Stimulated activated memory B cell treated with anti-CD40 and anti-IgM and Interleukin-4, amounts not matched to agents 10 μg/mL and 1 μg/mL and 100 μg/mL, for 72 hours (primary cell): ENCODE results near the gene ALDH1L1.

ENCODE experiments used
- ATAC-seq: fragments of 150-1000 bp; cut with Tn5 transposase; 2 replicates; pipeline ENCODE4 v1.10.0; 2021
- H3K27ac Mint-ChIP-seq: one replicate; pipeline ENCODE4 v1.8.0; 2022; ENCODE audit warnings: mild to moderate bottlenecking, mixed read lengths
- H3K27me3 Mint-ChIP-seq: one replicate; pipeline ENCODE4 v1.8.0; 2022; ENCODE audit warnings: mixed read lengths
- H3K36me3 Mint-ChIP-seq: one replicate; pipeline ENCODE4 v1.8.0; 2022; ENCODE audit warnings: mixed read lengths
- H3K4me1 Mint-ChIP-seq: one replicate; pipeline ENCODE4 v1.8.0; 2022; ENCODE audit warnings: mixed read lengths
- H3K4me3 Mint-ChIP-seq: one replicate; pipeline ENCODE4 v1.8.0; 2022; ENCODE audit warnings: mild to moderate bottlenecking, moderate library complexity, mixed read lengths
- H3K9me3 Mint-ChIP-seq: one replicate; pipeline ENCODE4 v1.8.0; 2022; ENCODE audit warnings: mixed read lengths

The ALDH1L1 gene

GRCh38 chr3:126202276-126202675, 21.9 kb upstream of the ALDH1L1 start:
- peaks cover 35% of the 10 kb centered on the region for H3K27me3 Mint-ChIP-seq

GRCh38 chr3:126201168-126201567, 20.8 kb upstream of the ALDH1L1 start:
- H3K36me3 Mint-ChIP-seq: no peaks in the 10 kb centered on the region
- peaks cover 35% of the 10 kb centered on the region for H3K27me3 Mint-ChIP-seq
- no peak overlapping the region for H3K27ac Mint-ChIP-seq
- no peaks in the 10 kb centered on the region for H3K9me3 Mint-ChIP-seq
- no peak for ATAC-seq
- no peaks in the 10 kb centered on the region for H3K4me1 Mint-ChIP-seq
- H3K4me3 Mint-ChIP-seq: no peak overlapping the region

More at GRCh38 chr3:126202276-126202675, 21.9 kb upstream of the ALDH1L1 start:
- Mint-ChIP-seq H3K36me3 (no peaks in the 10 kb centered on the region), H3K9me3 (no peaks in the 10 kb centered on the region), H3K4me1 (no peaks in the 10 kb centered on the region), H3K4me3 (no peak overlapping the region), H3K27ac (no peak overlapping the region)
- no peak for ATAC-seq

- H3K27ac Mint-ChIP-seq: no peak overlapping the region
- no peaks in the 10 kb centered on the region for H3K4me1 Mint-ChIP-seq
- no peak overlapping the region for H3K4me3 Mint-ChIP-seq
- H3K27me3 Mint-ChIP-seq: peaks cover 34% of the 10 kb centered on the region
- no peaks in the 10 kb centered on the region for H3K9me3 Mint-ChIP-seq
- no peaks in the 10 kb centered on the region for H3K36me3 Mint-ChIP-seq
- ATAC-seq: no peak
Observed at GRCh38 chr3:126200534-126200933, 20.1 kb upstream of the ALDH1L1 start.

GRCh38 chr3:126199256-126199655, 18.9 kb upstream of the ALDH1L1 start:
- ATAC-seq: no peak
- Mint-ChIP-seq H3K27ac (no peak overlapping the region), H3K4me1 (no peaks in the 10 kb centered on the region), H3K9me3 (peaks cover 4% of the 10 kb centered on the region), H3K27me3 (peaks cover 21% of the 10 kb centered on the region), H3K4me3 (no peak overlapping the region), H3K36me3 (no peaks in the 10 kb centered on the region)

GRCh38 chr3:126197854-126198584, 17.6 kb upstream of the ALDH1L1 start:
- Mint-ChIP-seq H3K36me3 (no peaks in the 10 kb centered on the region), H3K4me1 (no peaks in the 10 kb centered on the region), H3K4me3 (no peak overlapping the region), H3K9me3 (peaks cover 4% of the 10 kb centered on the region), H3K27ac (no peak overlapping the region), H3K27me3 (peaks cover 12% of the 10 kb centered on the region)
- ATAC-seq: peak; percentile 79

GRCh38 chr3:126197343-126197742, 17.0 kb upstream of the ALDH1L1 start:
- Mint-ChIP-seq H3K9me3 (peaks cover 4% of the 10 kb centered on the region), H3K36me3 (no peaks in the 10 kb centered on the region), H3K4me3 (no peak overlapping the region), H3K27me3 (peaks cover 5% of the 10 kb centered on the region), H3K27ac (no peak overlapping the region), H3K4me1 (no peaks in the 10 kb centered on the region)
- ATAC-seq: no peak

GRCh38 chr3:126194713-126195305, 14.4 kb upstream of the ALDH1L1 start:
- no peaks in the 10 kb centered on the region for H3K27me3 Mint-ChIP-seq
- H3K4me1 Mint-ChIP-seq: no peaks in the 10 kb centered on the region
- no peaks in the 10 kb centered on the region for H3K36me3 Mint-ChIP-seq
- ATAC-seq: no peak
- H3K4me3 Mint-ChIP-seq: no peak overlapping the region
- H3K27ac Mint-ChIP-seq: no peak overlapping the region
- peaks cover 4% of the 10 kb centered on the region for H3K9me3 Mint-ChIP-seq

- H3K27me3 Mint-ChIP-seq: no peaks in the 10 kb centered on the region
- H3K36me3 Mint-ChIP-seq: no peaks in the 10 kb centered on the region
- ATAC-seq: no peak
- peaks cover 4% of the 10 kb centered on the region for H3K9me3 Mint-ChIP-seq
- H3K4me3 Mint-ChIP-seq: no peak overlapping the region
- no peaks in the 10 kb centered on the region for H3K4me1 Mint-ChIP-seq
- H3K27ac Mint-ChIP-seq: no peak overlapping the region
Observed at GRCh38 chr3:126191246-126191645, 10.9 kb upstream of the ALDH1L1 start.

GRCh38 chr3:126187920-126188319, 7.5 kb upstream of the ALDH1L1 start:
- H3K27me3 Mint-ChIP-seq: peaks cover 19% of the 10 kb centered on the region
- no peaks in the 10 kb centered on the region for H3K4me1 Mint-ChIP-seq
- H3K9me3 Mint-ChIP-seq: no peaks in the 10 kb centered on the region
- no peak for ATAC-seq
- no peaks in the 10 kb centered on the region for H3K36me3 Mint-ChIP-seq
- no peak overlapping the region for H3K4me3 Mint-ChIP-seq
- H3K27ac Mint-ChIP-seq: no peak overlapping the region

- Mint-ChIP-seq H3K9me3 (no peaks in the 10 kb centered on the region), H3K27me3 (peaks cover 31% of the 10 kb centered on the region), H3K4me3 (no peak overlapping the region), H3K36me3 (no peaks in the 10 kb centered on the region), H3K27ac (no peak overlapping the region), H3K4me1 (no peaks in the 10 kb centered on the region)
- ATAC-seq: no peak
Observed at GRCh38 chr3:126186749-126187148, 6.4 kb upstream of the ALDH1L1 start.

- Mint-ChIP-seq H3K9me3 (no peaks in the 10 kb centered on the region), H3K36me3 (no peaks in the 10 kb centered on the region), H3K4me1 (peaks cover under 1% of the 10 kb centered on the region), H3K27ac (no peak overlapping the region), H3K4me3 (no peak overlapping the region), H3K27me3 (peaks cover 36% of the 10 kb centered on the region)
- no peak for ATAC-seq
Observed at GRCh38 chr3:126186271-126186670, 5.9 kb upstream of the ALDH1L1 start.

GRCh38 chr3:126184465-126185000, 4.1 kb upstream of the ALDH1L1 start:
- Mint-ChIP-seq H3K9me3 (no peaks in the 10 kb centered on the region), H3K27ac (no peak overlapping the region), H3K4me3 (no peak overlapping the region), H3K4me1 (peaks cover 14% of the 10 kb centered on the region), H3K27me3 (peaks cover 53% of the 10 kb centered on the region), H3K36me3 (no peaks in the 10 kb centered on the region)
- no peak for ATAC-seq

GRCh38 chr3:126181398-126181725, 976 bp upstream of the ALDH1L1 start:
- ATAC-seq: no peak
- Mint-ChIP-seq H3K36me3 (no peaks in the 10 kb centered on the region), H3K27ac (no peak overlapping the region), H3K27me3 (peaks cover 59% of the 10 kb centered on the region), H3K4me1 (peaks cover 14% of the 10 kb centered on the region), H3K4me3 (no peak overlapping the region), H3K9me3 (no peaks in the 10 kb centered on the region)

GRCh38 chr3:126179825-126180476, 435 bp downstream of the ALDH1L1 start:
- H3K9me3 Mint-ChIP-seq: no peaks in the 10 kb centered on the region
- H3K4me1 Mint-ChIP-seq: peaks cover 14% of the 10 kb centered on the region
- no peak overlapping the region for H3K27ac Mint-ChIP-seq
- H3K27me3 Mint-ChIP-seq: peaks cover 56% of the 10 kb centered on the region
- no peak for ATAC-seq
- no peaks in the 10 kb centered on the region for H3K36me3 Mint-ChIP-seq
- H3K4me3 Mint-ChIP-seq: no peak overlapping the region

GRCh38 chr3:126170073-126170777, 10.2 kb downstream of the ALDH1L1 start:
- H3K9me3 Mint-ChIP-seq: peaks cover 7% of the 10 kb centered on the region
- no peak overlapping the region for H3K27ac Mint-ChIP-seq
- H3K36me3 Mint-ChIP-seq: no peaks in the 10 kb centered on the region
- no peaks in the 10 kb centered on the region for H3K4me1 Mint-ChIP-seq
- peaks cover 40% of the 10 kb centered on the region for H3K27me3 Mint-ChIP-seq
- no peak for ATAC-seq
- H3K4me3 Mint-ChIP-seq: no peak overlapping the region
